Loucy (cell line): ENCODE results near the gene CNDP2.

Source experiments
- H2AFZ ChIP-seq: fragments of 200-600 bp; sonication (generic); 2 replicates; pipeline ENCODE4 v1.6.0; 2016; ENCODE audit warnings: antibody characterized with exemption, mild to moderate bottlenecking, low read length, moderate library complexity
- H3F3A ChIP-seq: fragments of 200-600 bp; 2 replicates; pipeline ENCODE4 v1.6.0; 2016; ENCODE audit warnings: antibody characterized with exemption, low read depth, mild to moderate bottlenecking
- H3K27me3 ChIP-seq: fragments of 200-600 bp; sonication (generic); 2 replicates; pipeline ENCODE4 v1.6.1; 2014; ENCODE audit warnings: low read length, mild to moderate bottlenecking; ENCODE audit not compliant: insufficient read depth, poor library complexity, severe bottlenecking
- H3K36me3 ChIP-seq: fragments of 200-600 bp; sonication (generic); 2 replicates; pipeline ENCODE4 v1.6.1; 2016; ENCODE audit warnings: low read length; ENCODE audit not compliant: insufficient read depth
- H3K4me1 ChIP-seq: fragments of 200-600 bp; sonication (generic); 2 replicates; pipeline ENCODE4 v1.5.1; 2014; ENCODE audit warnings: low read length, mild to moderate bottlenecking; ENCODE audit not compliant: insufficient read depth, poor library complexity, severe bottlenecking
- H3K4me2 ChIP-seq: fragments of 200-600 bp; sonication (generic); 2 replicates; pipeline ENCODE4 v1.6.0; 2014; ENCODE audit warnings: antibody characterized with exemption, low read length, low read depth, mild to moderate bottlenecking; ENCODE audit not compliant: poor library complexity, severe bottlenecking
- H3K4me3 ChIP-seq: fragments of 200-600 bp; sonication (generic); 2 replicates; pipeline ENCODE4 v1.5.1; 2014; ENCODE audit warnings: low read length, mild to moderate bottlenecking, mixed read lengths; ENCODE audit not compliant: poor library complexity, severe bottlenecking
- H3K79me2 ChIP-seq: fragments of 200-600 bp; sonication (generic); 2 replicates; pipeline ENCODE4 v1.6.1; 2014; ENCODE audit warnings: low read length; ENCODE audit not compliant: insufficient read depth
- H3K9ac ChIP-seq: fragments of 200-600 bp; sonication (generic); 2 replicates; pipeline ENCODE4 v1.6.0; 2014; ENCODE audit warnings: mild to moderate bottlenecking, low read depth, low read length, moderate library complexity; ENCODE audit not compliant: poor library complexity, severe bottlenecking
- H3K9me2 ChIP-seq: fragments of 200-600 bp; sonication (generic); replicated peaks from 2 replicates; pipeline ENCODE4 v1.6.1; 2016; ENCODE audit warnings: low read depth, low read length, mixed read lengths
- H3K9me3 ChIP-seq: fragments of 200-600 bp; sonication (generic); 2 replicates; pipeline ENCODE4 v1.6.1; 2014; ENCODE audit warnings: mild to moderate bottlenecking, antibody characterized with exemption, low read length, low read depth; ENCODE audit not compliant: insufficient read depth
- H4K20me1 ChIP-seq: fragments of 200-600 bp; sonication (generic); 2 replicates; pipeline ENCODE4 v1.6.0; 2014; ENCODE audit warnings: antibody characterized with exemption, low read length, mild to moderate bottlenecking; ENCODE audit not compliant: insufficient read depth, poor library complexity, severe bottlenecking
- EZH2phosphoT487 ChIP-seq: fragments of 200-600 bp; IDR thresholded peaks from 2 replicates; pipeline ENCODE4 v1.6.1; 2018; ENCODE audit warnings: antibody characterized with exemption, mild to moderate bottlenecking, moderate library complexity, borderline replicate concordance
- TF ChIP-seq, protein P1 (sequence below): fragments of 200-600 bp; sonication (generic); conservative IDR thresholded peaks from 2 replicates; pipeline ENCODE4 v1.5.1; 2014; ENCODE audit warnings: mild to moderate bottlenecking, antibody characterized with exemption, low read length

CNDP2 gene

DNA sequence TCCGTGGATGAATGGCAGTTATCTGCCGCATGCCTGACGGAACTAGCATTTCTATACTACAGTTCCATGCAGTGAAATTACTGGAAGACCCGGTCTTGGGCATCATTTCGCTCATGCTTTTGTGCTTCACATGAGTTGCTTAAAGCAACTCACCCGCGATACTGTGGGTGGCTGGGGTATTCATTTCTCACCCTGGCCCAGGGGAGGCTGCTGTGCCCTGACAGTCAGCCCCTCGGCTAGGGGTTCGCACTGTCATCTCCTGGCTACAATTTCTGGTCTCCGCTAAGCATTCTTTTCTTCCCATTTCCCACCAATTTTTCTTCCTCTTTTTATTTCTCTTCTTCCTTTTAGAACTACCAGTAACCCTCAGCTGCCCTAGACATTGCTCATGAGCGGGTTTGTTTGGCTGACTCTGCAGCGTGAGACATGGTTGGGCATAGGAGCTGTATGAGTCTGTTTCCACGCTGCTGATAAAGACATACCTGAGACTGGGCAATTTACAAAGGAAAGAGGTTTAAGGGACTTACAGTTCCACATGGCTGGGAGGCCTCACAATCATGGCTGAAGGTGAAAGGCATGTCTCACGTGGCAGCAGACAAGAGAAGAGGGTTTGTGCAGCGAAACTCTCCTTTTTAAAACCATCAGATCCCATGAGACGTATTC lies 16.5 kb upstream of the CNDP2 start:
- Histone ChIP-seq H3F3A (no peaks in the 10 kb centered on the region), H4K20me1 (no peaks in the 10 kb centered on the region), H3K4me3 (no peak overlapping the region), H3K27me3 (no peaks in the 10 kb centered on the region), H2AFZ (no peak overlapping the region), H3K9me3 (no peaks in the 10 kb centered on the region), H3K4me2 (no peak overlapping the region), H3K9ac (no peak overlapping the region), H3K9me2 (no peaks in the 10 kb centered on the region), H3K36me3 (no peaks in the 10 kb centered on the region), H3K4me1 (peaks cover 3% of the 10 kb centered on the region), H3K79me2 (no peaks in the 10 kb centered on the region)
- TF ChIP-seq EZH2phosphoT487, result no peak
- TF ChIP-seq, protein P1, sequence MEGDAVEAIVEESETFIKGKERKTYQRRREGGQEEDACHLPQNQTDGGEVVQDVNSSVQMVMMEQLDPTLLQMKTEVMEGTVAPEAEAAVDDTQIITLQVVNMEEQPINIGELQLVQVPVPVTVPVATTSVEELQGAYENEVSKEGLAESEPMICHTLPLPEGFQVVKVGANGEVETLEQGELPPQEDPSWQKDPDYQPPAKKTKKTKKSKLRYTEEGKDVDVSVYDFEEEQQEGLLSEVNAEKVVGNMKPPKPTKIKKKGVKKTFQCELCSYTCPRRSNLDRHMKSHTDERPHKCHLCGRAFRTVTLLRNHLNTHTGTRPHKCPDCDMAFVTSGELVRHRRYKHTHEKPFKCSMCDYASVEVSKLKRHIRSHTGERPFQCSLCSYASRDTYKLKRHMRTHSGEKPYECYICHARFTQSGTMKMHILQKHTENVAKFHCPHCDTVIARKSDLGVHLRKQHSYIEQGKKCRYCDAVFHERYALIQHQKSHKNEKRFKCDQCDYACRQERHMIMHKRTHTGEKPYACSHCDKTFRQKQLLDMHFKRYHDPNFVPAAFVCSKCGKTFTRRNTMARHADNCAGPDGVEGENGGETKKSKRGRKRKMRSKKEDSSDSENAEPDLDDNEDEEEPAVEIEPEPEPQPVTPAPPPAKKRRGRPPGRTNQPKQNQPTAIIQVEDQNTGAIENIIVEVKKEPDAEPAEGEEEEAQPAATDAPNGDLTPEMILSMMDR, result no peak

DNA sequence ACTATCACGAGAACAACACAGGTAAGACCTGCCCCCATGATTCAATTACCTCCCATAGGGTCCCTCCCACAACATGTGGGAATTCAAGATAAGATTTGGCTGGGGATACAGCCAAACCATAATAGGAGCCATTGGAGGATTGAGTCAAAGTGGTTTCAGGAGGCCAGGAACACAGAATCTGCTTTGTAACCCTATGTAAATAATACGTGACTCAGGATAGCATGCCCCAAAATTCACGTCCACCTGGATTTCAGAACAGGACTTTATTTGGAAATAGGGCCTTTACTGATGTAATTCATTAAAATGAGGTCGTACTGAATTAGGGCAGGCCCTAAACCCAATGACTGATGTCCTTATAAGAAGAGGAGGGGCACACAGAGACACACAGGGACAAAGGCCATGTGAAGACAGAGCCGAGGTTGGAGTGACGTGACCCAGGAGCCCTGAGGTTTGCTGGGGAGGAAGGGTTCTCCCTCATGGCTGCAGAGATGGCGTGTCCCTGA lies 16.0 kb upstream of the CNDP2 start:
- no peak overlapping the region for H3K9ac ChIP-seq
- no peaks in the 10 kb centered on the region for H3K9me3 ChIP-seq
- no peaks in the 10 kb centered on the region for H3K79me2 ChIP-seq
- H2AFZ ChIP-seq, result no peak overlapping the region
- no peaks in the 10 kb centered on the region for H3F3A ChIP-seq
- H3K4me3 ChIP-seq, result no peak overlapping the region
- H3K9me2 ChIP-seq, result no peaks in the 10 kb centered on the region
- peaks cover 5% of the 10 kb centered on the region for H3K4me1 ChIP-seq
- no peaks in the 10 kb centered on the region for H3K27me3 ChIP-seq
- TF ChIP-seq, protein P1, result no peak
- no peak for TF ChIP-seq EZH2phosphoT487
- H3K36me3 ChIP-seq, result no peaks in the 10 kb centered on the region
- no peaks in the 10 kb centered on the region for H4K20me1 ChIP-seq
- no peak overlapping the region for H3K4me2 ChIP-seq

DNA sequence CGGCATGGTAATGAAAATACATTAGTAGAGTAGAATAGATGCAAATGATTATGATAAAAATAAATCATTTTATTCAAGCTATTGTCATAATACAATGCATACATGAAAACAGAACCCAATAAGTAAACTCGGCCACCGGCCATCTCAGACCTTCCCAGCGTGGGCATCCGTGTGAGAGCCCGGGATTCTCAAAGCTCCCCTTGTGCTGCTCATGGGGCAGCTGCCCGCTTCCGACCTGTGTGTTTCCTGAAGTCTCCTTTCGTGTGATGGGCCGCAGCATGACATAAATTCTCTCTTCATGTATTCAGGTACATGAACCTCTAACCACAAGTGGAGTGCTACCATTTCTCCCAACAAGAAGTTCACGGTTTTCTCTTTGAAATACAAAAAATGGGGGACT lies 13.5 kb upstream of the CNDP2 start:
- H3K4me3 ChIP-seq, result no peak overlapping the region
- no peaks in the 10 kb centered on the region for H3K9me3 ChIP-seq
- no peaks in the 10 kb centered on the region for H3K27me3 ChIP-seq
- H3K4me2 ChIP-seq, result no peak overlapping the region
- no peaks in the 10 kb centered on the region for H4K20me1 ChIP-seq
- TF ChIP-seq, protein P1, result no peak
- no peak for TF ChIP-seq EZH2phosphoT487
- no peaks in the 10 kb centered on the region for H3K36me3 ChIP-seq
- no peak overlapping the region for H2AFZ ChIP-seq
- no peaks in the 10 kb centered on the region for H3K79me2 ChIP-seq
- H3K9me2 ChIP-seq, result no peaks in the 10 kb centered on the region
- H3F3A ChIP-seq, result no peaks in the 10 kb centered on the region
- no peak overlapping the region for H3K9ac ChIP-seq
- peaks cover 5% of the 10 kb centered on the region for H3K4me1 ChIP-seq
